Activated CD8-positive, alpha-beta memory T cell treated with anti-CD3 and anti-CD28 coated beads for 4 hours (primary cell): ENCODE data around the gene CLEC4M.
A peak's percentile ranks its signal among the peaks of the same experiment; 100 is the strongest.
"Not testable (repeated sequence)": the region's sequence is repeated elsewhere in the genome, so short reads cannot be mapped to it uniquely, and the experiment has no call there.

Source experiments
- DNase-seq, 2 donors: peaks; one replicate each; pipeline ENCODE4 v3.0.0-alpha.2; 2020; ENCODE audit warnings: low read depth in 2 of 2

Gene CLEC4M

GRCh38 chr19:7772752-7773291 lies 9.8 kb downstream of the CLEC4M start:
- no peak for DNase-seq

DNA sequence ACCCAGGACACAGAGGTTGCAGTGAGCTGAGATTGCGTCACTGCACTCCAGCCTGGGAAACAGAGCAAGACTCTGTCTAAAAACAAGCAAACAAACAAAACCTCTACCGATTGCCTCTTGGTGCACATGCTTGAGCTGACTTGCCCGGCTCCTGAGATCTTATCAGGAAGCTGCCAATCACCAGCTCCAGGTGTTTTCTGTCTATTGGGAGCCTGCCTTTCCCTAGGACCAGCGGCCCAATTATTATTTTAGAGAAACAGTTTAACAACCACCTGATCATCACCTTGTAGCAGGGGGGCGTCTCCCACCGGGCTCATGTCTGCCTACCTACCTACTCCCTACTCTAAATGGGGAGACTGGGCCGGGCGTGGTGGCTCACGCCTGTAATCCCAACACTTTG lies 10.8 kb downstream of the CLEC4M start:
- no peak for DNase-seq

DNA sequence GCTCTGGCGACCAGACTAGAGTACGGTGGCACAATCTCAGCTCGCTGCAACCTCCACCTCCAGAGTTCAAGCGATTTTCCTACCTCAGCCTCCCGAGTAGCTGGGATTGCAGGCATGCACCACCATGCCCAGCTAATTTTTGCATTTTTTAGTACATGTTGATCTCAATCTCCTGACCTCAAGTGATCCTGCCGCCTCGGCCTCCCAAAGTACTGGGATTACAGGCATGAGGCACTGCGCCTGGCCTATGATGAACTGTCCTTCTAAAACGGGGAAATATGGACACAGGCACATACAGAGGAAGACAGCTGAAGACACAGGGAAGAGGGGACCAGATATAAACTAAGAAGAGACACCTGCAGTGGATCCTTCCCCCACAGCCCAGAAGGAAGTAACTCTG lies 12.7 kb downstream of the CLEC4M start:
- no peak for DNase-seq

DNA sequence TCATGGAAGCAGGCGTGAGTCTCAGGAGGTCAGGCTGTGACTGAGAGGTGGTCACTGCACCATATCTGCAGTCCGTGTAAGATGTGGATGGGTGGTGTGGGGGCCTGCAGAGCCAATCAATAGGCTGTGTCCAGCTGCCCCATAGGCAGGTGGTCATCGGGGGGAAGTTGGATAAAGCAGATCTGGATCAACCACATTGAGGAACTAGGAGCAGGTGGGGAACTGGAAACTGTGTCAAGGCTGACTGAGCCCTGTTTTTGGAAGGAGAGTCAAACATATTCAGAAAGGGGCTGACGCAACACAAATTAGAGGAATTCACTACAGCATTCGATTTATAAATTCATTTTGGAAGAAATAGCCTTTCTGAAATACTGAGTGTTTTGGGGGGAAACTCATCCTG lies 15.0 kb downstream of the CLEC4M start:
- no peak for DNase-seq

GRCh38 chr19:7779631-7780486 lies 16.8 kb downstream of the CLEC4M start:
- no peak for DNase-seq

GRCh38 chr19:7781157-7781556 lies 18.1 kb downstream of the CLEC4M start:
- DNase-seq: no peak

DNA sequence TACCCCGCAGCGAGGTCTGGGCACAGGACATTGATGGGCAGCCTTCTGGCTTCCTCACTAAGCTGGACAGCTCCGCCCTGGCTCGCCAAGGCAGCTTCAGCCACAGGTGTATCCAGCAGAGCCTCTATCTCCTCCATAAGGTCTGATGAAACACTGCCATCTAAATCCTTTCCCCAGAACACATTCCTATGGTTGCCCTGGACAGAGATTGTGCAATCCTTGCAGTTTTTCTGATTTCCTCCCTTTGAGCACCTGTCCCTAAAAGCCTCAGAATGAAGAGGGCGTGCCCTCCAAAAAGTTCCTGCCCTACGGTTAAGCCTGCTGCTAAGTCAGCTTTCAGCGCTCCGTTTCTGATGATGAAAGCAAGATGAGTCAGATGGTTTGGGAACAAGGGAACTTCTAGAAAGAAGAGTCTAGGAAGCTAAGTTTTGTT lies 21.0 kb downstream of the CLEC4M start:
- DNase-seq: no peak

- no peak for DNase-seq
These were observed 21.8 kb downstream of the CLEC4M start for GRCh38 chr19:7784856-7785255.

- no peak for DNase-seq
These were observed 24.1 kb downstream of the CLEC4M start for GRCh38 chr19:7787141-7787540.

DNA sequence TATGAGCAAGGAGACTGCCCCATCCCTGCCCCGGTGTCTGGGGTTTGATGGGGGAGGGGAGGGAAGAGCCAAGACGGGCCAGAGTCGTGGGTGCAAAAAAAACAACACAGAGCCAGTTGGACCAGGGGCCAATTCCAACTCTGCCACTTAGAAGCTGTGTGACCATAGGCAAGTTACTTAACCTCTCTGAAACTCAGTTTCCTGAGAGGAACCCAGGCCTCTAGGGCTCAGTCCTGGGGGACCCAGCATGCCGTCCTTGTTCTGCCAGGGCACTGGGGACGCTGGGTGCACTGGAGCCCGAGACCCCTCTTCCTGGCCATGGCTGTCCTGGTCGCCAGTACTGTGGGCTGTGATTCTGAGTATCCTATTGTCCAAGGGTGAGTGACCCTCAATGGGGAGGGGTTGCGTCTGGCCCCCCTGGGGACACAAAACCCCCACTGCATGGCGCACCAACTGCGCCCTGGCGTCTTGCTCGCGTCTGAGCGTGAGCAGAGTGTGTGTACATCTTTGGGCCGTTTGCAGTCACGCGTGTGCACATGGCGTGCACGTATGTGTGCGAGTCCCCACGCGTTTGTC lies 24.6 kb downstream of the CLEC4M start:
- no peak for DNase-seq

DNA sequence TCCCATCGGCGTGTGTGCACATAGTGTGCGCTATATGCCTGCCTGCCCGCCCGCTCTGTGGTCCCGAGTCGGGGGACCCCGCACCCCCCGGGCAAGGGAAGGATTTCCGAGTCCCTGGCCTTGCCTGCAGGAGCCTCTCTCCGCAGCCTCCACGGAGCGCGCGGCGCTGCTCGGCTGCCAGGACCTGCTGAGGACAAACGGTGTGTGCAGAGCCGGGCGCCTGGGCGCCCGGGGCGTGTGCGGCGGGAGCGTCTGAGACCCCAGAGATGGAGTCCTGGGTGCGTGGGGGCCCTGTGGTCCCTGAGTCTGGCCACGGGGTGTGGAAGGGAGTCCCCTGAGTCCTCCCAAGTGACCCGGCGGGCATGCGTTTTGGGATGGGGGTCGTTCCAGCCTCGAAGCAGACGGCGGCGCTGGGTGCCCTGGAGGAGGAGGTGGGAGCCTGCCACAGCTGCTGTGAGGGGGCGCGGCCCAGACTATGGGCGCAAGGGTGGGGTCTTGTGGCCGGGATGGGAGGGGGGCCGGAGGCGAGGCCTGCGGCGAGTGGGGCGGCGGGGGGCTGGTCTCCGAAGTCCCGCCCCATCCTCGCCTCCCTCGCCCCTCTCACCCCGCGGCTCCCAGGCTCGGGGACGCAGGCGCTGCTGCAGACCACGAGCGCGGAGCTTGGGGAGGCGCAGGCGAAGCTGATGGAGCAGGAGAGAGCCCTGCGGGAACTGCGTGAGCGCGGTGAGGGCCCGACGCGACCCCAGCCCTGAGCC lies 25.3 kb downstream of the CLEC4M start:
- no peak for DNase-seq

DNA sequence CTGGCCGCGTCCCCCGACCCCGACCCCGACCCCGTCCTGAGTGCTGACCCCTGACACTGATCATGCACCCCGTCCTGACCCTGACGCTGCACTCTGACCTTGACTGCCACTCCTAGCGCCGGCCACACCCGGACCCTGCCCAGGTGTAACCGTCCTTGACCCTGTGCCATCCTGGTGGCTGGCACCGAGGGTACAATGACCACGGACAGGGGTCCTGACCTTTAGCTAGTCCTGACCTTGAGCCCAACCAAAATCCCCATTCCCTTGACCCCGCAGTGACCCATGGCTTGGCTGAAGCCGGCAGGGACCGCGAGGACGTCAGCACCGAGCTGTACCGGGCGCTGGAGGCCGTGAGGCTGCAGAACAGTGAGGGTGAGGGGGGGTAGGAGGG lies 25.9 kb downstream of the CLEC4M start:
- no peak for DNase-seq

GRCh38 chr19:7789447-7789846 lies 26.4 kb downstream of the CLEC4M start:
- no peak for DNase-seq

DNA sequence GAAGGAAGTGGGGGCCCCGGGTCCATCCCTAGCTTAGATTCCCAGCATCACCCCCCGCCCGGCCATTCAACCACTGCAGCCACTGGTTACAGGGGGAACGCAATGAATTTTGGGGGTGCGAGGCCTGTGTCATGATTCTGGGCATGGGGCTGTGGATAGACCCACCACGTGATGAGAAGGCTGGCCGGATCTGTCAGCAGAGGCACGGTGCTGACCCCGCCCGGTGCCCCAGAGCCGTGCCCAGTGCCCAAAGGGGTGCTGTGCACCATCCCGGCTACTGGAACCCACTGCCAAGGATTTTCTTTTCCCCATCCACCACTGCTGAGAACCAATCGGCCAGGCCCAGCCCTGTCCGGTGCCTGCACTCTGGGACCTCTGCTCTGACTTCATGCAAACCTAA lies 27.4 kb downstream of the CLEC4M start:
- DNase-seq: no peak

DNA sequence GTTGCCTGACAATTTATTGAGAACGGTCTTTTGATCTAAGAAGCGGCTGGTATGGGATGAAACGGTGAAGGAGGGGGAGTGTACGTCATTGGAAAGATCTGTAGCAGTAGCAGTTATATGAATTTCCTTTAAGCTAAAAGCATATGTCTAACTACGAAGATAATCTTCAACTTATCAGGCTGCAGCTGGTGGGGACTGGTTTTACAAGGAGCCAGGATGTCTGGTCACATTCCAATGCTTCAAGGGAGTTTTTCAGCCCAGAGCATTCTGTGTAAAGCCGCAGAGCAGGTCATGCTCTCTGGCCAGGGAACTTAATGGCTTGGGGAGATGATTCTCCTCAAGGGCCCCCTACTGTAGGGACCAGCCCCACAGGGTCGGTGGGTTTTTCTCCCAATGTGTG lies 29.2 kb downstream of the CLEC4M start:
- no peak for DNase-seq

DNA sequence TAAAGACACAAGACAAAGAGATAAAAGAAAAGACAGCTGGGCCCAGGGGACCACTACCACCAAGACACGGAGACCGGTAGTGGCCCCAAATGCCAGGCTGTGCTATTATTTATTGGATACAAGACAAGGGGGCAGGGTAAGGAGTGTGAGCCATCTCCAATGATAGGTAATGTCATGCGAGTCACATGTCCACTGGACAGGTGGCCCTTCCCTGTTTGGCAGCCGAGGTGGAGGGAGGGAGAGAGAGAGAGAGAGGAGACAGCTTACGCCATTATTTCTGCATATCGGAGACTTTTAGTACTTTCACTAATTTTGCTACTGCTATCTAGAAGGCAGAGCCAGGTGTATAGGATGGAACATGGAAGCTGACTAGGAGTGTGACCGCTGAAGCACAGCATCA lies 29.7 kb downstream of the CLEC4M start:
- not testable (repeated sequence) for DNase-seq

DNA sequence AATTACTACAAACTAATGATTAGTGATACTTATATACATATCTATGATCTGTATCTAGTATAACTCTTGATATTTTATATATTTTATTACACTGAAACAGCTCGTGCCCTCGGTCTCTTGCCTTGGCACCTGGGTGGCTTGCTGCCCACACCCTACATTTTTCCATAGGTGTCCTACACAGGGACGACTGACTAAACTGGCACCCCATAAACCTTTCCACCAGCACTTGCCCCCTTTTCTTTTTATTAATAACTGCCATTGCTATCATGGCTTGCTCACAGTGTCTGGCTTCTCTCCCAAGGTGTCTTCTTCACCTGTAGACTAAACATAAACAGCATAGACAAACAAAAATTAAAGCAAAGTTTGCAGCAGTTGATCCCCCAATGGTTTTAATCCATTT lies 30.4 kb downstream of the CLEC4M start:
- DNase-seq: no peak

- no peak for DNase-seq
These were observed 32.6 kb downstream of the CLEC4M start for GRCh38 chr19:7795555-7796161.

DNA sequence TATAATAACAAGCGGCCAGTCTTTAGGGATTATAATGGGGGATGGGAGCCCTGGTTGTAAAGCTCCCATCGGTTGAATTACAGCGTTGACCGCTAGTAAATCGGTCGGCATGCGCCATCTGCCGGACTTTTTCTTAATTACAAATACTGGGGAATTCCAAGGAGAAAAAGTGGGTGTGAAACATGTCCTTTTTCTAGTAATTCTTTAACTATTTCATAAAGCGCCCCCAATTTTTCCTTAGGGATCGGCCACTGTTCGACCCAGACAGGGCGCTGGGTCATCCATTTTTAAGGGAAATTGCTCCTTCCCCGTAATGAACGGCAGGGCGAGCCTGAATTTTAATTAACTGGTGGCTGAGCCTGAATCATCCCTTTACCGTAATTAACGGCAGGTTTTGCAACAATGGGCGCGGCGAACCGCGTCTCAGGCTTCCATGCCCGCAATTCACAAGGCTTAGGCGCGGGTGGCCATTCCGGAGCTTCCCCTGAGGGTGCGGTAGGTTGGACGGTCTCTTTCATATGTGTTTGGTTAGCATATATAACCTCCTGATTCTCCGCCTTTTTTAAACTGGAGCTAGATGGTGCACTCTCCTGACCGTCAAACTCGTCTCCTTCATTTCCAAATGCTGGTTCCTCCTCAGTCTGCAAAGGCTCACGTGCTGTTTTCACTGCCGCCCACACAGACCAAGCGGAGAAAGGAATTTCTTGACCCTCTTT lies 36.8 kb downstream of the CLEC4M start:
- peak; percentile 18 to 39 for DNase-seq

GRCh38 chr19:7801020-7801570 lies 38.1 kb downstream of the CLEC4M start:
- no peak for DNase-seq

DNA sequence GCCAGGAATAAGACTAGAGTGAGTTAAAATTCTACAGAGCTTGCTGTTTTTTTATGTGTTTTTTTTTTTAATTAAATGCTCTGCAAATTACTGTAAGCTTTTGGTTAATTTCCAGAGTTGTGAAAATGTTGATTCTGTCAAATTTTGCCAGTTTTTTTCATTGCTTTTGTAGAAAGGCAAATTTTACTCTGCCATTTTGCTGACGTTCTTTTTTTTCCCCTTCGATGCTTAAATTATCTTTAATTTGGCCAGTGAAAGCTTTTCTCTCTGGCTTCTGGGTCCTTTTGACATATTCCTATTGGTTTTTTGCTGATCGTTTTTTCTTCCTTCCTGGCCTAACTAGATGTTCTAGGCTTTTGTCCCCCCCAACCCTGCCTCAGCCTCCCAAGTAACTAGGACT lies 43.2 kb downstream of the CLEC4M start:
- no peak for DNase-seq
